Measurements from ENCODE around the gene PYCARD. TPM values are rescaled to one million over a fixed set of nuclear protein-coding genes. Genes with fewer than 3 reads are reported as not detected.

The PYCARD gene
- total RNA-seq, 1 experiment from 2014 or later: 37.5 TPM

- H3K4ac ChIP-seq (ENCODE audit: low read depth, low read length): no peak overlapping the region
- no peaks in the 10 kb centered on the region for H3K9me3 ChIP-seq (ENCODE audit: control insufficient read depth, low read depth, low read length)
- no peaks in the 10 kb centered on the region for H3K9me3 Mint-ChIP-seq
- no peak overlapping the region for H3K27ac ChIP-seq (ENCODE audit: insufficient read length, low read depth, low read length)
- H2BK15ac ChIP-seq (ENCODE audit: low read depth, low read length): no peak overlapping the region
- H3T11ph ChIP-seq (ENCODE audit: low read length): no peak overlapping the region
- no peak overlapping the region for H4K91ac ChIP-seq (ENCODE audit: insufficient read length, low read depth, low read length)
- H2BK120ac ChIP-seq (ENCODE audit: low read depth, low read length, poor library complexity, severe bottlenecking): no peak overlapping the region
- H3K79me2 ChIP-seq (ENCODE audit: insufficient read depth, low read length): peaks cover 6% of the 10 kb centered on the region; the same call in 1 of the 2 replicates
- H2BK12ac ChIP-seq (ENCODE audit: insufficient read length, low read depth, low read length): no peak overlapping the region
- no peak overlapping the region for H3K9ac ChIP-seq (ENCODE audit: extremely low read depth, insufficient read length, low read length)
- H3K14ac ChIP-seq (ENCODE audit: insufficient read depth, low read length): no peak overlapping the region
- no CpG with 5 or more reads among the region's 2 CpGs for WGBS (ENCODE audit: extremely low coverage, insufficient read length, low lambda C conversion rate)
- H3K23me2 ChIP-seq (ENCODE audit: insufficient read length, low read depth, low read length, poor library complexity, severe bottlenecking): no peaks in the 10 kb centered on the region
- no peak overlapping the region for H2BK20ac ChIP-seq (ENCODE audit: low read depth, low read length, poor library complexity, severe bottlenecking)
- H3K27ac Mint-ChIP-seq: peak overlapping the region in 1 of 3 experiments; percentile 31; a peak in 2 of 7 replicates
- H2BK5ac ChIP-seq (ENCODE audit: insufficient read length, low read length): no peak overlapping the region
- peaks cover 93 to 100% (median 99%) of the 10 kb centered on the region in 3 experiments for H3K36me3 Mint-ChIP-seq (ENCODE audit: insufficient read depth in 1 of 3, low read depth in 3 of 3)
- H4K8ac ChIP-seq (replicated peaks; ENCODE audit: insufficient read length, low read depth, low read length): no peak overlapping the region
- no peaks in the 10 kb centered on the region for H3K4me1 ChIP-seq (ENCODE audit: insufficient read depth, low read length)
- no peak overlapping the region for H2AK5ac ChIP-seq (ENCODE audit: insufficient read length, low read length)
- no peak overlapping the region for H4K5ac ChIP-seq (ENCODE audit: insufficient read length, low read depth, low read length)
- H3K4me2 ChIP-seq (ENCODE audit: insufficient read depth, insufficient read length, low read length): no peak overlapping the region
- no peaks in the 10 kb centered on the region for H4K20me1 ChIP-seq (ENCODE audit: control insufficient read depth, insufficient read depth, insufficient read length)
- no peak overlapping the region for H2AFZ ChIP-seq (ENCODE audit: low read length)
- no peaks in the 10 kb centered on the region for H3K27me3 ChIP-seq (ENCODE audit: insufficient read depth, low read length)
- peaks cover 5 to 10% of the 10 kb centered on the region in 2 experiments; a peak in 2 of 4 replicates for H3K4me1 Mint-ChIP-seq
- no peak overlapping the region for H3K4me3 Mint-ChIP-seq
- no peak overlapping the region for H3K56ac ChIP-seq (ENCODE audit: insufficient read length, low read depth, low read length)
- peaks cover 2% of the 10 kb centered on the region; the same call in 1 of the 2 replicates for H3K27me3 Mint-ChIP-seq (ENCODE audit: low read depth)
- no peak overlapping the region for H3K18ac ChIP-seq (ENCODE audit: insufficient read length, low read depth, low read length)
- H3K23ac ChIP-seq (ENCODE audit: insufficient read length, low read depth, low read length): no peak overlapping the region
- no peak for DNase-seq
- peaks cover 12% of the 10 kb centered on the region for H3K79me1 ChIP-seq (ENCODE audit: insufficient read depth, low read depth, low read length, poor library complexity, severe bottlenecking)
- no peak for TF ChIP-seq CTCF (conservative IDR thresholded peaks at IDR 0.05)
Observed at GRCh38 chr16:31189412-31189778, 13.2 kb downstream of the PYCARD start.

Data from H9 (cell line).